RPMI8226 (cell line): ENCODE data around the gene C14orf132.

Experiments
- DNase-seq: peaks from one replicate; pipeline ENCODE4 v3.0.0-alpha.2; 2015

The C14orf132 gene

DNA sequence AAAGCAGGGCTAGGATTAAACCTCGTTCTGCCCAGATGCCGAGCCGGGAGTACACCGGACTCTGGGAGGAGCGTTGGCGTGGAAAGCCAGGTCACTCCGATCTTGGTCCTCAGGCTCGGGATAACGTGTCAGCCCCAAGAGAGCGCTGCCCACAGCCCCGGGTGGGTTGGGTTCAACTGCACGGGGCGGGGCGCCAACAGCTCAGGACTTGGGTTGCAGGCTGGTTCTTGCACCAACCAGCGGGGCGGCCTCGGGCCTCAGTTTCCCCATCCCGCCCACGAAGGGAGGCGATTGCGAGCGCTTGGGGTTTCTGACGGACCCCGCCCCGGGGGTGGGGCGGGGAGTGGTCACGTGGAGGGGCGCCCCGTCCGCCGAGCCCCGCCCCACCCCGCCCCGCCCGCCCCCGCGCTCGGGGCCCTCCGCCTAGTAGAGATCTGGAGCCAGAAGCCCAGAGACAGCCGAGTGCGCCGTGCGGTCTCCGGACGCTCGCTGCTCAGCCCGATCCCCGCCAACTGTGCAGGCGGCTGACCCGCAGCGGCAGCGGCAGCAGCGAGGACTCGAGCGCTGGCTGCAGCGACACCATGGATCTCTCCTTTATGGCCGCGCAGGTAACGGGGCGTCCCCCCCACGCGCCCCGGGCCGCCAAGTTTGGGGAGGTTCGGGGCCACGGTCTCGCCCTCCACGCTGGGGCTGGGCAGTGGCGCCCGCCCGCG lies at the start of gene C14orf132:
Gene C14orf132 (plus strand): TSS at position 443 of the 713 bp plus-strand sequence. CDS start 139 bp downstream, at position 582.
- DNase-seq, result no peak

DNA sequence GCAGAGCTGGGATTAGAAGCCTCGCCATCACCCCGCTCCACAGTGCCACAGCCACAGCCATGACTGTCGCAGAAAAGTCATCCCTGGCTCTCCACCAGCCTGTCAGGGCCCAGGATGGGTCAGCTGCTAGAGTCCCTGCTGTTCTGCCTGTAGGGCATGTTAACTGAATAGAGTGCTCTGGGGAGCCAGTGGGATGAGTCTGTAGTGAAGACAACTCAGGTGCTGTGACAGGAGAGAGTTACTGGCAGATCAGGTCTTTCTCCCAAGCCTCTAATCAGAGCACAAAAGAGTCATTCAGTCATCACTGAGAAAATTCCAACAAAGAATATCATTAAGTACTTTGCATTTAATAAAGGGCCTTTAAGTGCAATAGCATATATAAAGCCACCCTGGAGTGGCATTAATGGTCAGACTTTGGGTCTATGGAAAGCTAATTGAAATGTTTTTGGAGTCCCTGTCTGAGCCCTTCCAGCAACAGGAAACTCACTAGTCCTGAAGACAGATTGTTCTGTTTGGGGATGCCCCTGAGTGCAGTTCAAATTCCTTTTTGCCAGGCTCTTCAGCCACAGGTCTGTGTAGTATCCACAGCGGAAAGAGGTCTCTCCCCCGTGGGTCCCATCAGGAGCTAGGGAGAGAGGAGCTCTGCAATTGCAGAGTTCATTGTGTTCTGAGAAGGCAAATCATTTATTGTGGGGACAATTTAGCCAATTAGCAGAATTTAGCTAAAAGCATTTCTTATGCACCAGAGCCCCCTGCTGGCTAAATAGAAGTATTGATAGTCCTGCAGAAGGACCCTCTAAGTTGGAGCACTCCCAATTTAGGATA lies 45.2 kb upstream of the C14orf132 start:
- peak; percentile 49 for DNase-seq

DNA sequence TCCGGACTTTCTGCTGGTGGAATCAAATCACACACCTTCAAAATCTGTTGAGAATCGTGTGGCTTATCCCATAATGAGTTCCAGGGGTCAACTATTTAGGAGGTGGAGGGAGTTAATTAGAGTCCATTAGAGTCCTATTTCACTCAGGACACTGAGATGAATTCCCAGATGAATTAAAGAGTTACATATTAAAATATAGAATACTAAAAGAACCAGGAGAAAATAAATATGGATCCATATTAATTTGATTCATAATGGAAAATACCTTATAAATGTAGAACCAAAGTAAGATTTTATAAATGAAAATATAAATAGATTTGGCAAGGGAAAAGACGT lies 44.6 kb upstream of the C14orf132 start:
- no peak for DNase-seq

DNA sequence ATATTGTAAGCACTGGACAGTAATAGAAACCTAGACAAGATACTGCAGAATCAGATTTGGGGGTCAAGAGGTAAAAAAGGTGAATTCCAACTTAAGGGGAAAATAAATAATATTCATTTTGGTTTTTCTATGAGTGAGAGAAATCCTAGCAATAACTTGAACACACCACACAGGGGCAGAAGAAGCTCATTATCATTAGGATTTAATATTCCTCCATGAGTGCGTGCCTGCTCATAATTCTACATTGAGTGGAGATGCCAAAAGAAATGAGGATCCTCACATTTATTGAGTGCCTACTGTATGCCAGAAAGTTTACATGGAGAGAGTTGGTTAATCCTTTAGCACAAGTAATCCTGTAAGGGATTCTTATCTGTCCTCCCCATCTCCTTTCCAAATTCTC lies 40.5 kb upstream of the C14orf132 start:
- DNase-seq, result no peak

DNA sequence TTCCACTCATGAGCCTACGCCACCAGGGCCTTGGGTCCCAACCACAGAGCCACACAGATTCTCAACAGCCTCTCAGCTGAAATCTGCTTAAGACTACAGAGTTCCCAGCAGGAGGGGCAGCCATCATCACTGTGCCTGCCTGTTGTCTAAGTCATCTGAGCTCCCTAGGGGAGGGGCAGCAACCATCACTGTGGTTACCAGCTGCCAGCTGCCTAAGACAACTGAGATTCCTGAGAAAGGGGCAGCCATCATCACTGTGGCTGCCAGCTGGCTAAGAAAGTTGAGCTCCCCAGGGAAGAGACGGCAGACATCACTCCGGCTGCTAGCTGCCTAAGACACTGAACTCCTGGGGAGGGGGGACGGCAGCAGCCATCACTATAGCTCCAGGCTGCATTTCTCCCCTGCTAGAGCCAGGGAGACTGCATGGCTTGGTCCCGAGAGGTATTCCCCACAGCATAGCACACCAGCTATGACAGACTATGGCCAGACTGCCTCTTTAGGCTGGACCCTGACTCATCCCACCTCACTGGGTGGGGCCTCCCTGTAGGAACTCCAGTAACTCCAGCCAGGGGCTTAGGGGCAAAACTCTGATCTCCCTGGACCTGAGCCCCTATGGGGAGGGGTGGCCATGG lies 37.2 kb upstream of the C14orf132 start:
- DNase-seq, result no peak

DNA sequence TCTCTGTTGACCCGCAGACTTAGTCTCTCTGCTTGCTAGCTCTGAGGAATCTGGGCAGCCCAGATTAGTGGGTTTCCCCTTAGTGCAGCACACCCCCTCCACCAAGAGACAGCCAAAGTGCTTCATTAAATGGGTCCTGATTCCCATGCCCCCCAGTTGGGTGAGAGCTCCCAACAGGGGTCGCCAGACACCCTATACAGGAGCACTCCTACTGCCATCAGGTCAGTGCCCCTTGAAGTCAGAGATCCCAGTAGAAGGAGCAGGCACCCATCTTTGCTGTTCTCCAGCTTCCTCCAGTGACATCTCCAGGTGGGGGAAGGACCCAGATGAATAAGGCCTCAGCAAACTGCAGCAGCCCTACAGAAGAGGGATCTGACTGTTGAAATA lies 36.7 kb upstream of the C14orf132 start:
- DNase-seq, result no peak

DNA sequence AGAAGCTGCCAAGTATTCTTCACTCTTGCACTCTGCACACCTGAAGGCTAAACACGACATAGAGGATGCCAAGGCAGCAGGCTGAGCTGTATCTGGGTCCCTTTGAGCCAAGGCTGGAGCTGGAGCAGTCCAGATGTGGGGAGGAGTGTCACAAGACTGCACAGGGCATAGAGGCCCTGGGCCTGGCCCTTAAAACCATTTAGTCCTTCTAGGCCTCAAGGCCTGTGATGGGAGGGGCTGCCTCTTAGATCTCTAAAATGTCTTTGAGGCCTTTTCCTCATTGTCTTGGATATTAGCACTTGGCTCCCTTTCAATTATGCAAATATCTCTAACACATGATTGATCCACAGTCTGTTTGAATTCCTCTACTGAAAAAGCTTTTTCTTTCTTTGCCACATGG lies 28.0 kb upstream of the C14orf132 start:
- DNase-seq, result no peak

DNA sequence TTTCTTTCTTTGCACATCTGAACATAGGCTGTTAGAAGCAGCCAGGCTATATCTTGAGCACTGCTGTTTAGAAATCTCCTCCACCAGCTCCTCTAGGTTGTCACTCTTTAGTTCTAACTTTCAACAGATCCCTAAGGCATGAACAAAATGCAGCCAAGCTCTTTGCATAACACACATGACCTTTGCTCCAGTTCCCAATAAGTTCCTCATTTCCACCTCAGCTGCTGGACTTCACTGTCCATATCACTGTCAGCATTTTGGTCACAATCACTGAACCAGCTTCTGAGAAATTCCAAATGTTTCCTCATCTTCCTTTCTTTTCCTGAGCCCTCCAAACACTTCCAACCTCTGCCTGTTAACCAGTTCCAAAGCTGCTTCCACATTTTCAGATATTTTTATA lies 27.6 kb upstream of the C14orf132 start:
- no peak for DNase-seq

DNA sequence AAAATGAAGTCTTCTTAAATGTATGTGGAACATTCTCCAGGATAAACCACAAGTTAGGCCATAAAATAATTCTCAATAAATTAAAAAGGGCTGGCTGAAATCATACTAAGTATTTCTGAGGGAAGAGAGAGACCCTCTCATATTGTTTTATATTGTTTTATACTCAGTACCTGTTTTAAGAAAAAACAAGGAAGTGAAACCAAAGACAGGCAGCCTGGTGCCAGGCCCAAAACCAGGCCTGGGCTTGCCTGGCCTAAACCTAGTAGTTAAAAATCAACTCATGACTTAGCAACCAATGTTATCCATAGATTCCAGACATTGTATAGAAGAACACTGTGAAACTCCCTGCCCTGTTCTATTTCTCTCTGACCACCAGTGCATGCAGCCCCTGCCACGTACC lies 26.4 kb upstream of the C14orf132 start:
- DNase-seq, result peak; percentile 30

DNA sequence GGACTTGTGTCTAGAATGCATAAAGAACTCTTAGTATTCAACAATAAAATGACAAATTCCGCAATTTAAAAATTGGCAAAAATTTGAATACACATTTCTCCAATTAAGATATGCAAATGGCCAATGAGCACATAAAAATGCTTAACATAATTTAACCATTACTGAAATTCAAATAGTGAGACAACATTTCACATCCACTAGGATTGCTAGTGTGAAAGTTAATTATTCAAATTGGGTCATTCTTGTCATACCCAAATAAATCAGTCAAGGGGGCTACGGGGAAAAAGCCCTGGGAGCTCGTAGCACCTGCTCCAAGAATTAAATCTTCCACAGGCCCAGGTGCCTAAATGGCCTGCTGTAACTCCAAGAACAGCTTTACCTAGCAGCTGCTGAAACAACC lies 25.0 kb upstream of the C14orf132 start:
- no peak for DNase-seq

DNA sequence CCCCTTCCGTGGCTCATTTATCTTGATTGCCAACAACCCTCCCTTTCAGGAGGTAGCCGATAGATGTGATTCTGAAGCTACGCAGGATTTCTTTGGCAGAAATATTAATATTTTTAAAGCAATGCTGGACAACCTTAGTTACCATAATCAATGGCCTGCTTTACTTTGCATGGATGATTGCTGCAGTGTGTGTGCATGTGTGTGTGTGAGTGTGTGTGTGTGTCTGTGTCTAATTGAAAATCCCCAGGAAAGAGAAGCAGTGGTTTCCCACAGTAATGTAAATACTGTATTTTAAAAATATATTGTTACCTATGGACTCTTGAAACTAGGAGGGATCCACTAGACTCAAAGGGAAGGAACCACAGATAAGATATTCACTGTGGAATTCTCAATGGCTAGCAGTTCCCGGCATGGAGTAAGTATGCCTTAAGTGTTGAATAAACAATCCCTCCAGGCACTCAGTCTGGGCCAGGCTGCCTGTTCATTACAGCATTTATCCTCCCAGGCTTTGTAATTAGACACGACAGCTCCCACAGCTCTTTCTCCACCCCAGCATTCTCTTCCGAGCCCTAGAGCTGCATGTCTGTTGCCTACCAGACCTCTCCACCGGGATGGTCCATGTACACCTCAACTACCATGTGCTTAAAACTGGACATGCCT lies 22.5 kb upstream of the C14orf132 start:
- DNase-seq, result no peak

DNA sequence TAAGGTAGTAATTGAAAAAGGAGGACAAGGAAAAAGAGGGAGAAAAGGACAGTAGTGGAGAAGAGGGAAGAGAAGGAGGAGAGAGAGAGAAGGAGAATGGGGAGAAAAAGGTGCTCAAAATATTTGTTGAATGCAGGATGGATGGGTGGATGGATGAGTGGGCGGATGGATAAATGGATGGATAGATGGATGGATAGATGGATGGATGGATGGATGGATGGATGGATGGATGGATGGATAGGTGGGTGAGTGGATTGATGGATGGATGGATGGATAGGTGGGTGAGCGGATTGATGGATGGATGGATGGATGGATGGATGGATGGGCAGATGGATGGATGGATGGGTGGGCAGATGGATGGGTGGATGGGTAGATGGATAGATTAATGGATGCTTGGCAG lies 21.3 kb upstream of the C14orf132 start:
- DNase-seq, result no peak

DNA sequence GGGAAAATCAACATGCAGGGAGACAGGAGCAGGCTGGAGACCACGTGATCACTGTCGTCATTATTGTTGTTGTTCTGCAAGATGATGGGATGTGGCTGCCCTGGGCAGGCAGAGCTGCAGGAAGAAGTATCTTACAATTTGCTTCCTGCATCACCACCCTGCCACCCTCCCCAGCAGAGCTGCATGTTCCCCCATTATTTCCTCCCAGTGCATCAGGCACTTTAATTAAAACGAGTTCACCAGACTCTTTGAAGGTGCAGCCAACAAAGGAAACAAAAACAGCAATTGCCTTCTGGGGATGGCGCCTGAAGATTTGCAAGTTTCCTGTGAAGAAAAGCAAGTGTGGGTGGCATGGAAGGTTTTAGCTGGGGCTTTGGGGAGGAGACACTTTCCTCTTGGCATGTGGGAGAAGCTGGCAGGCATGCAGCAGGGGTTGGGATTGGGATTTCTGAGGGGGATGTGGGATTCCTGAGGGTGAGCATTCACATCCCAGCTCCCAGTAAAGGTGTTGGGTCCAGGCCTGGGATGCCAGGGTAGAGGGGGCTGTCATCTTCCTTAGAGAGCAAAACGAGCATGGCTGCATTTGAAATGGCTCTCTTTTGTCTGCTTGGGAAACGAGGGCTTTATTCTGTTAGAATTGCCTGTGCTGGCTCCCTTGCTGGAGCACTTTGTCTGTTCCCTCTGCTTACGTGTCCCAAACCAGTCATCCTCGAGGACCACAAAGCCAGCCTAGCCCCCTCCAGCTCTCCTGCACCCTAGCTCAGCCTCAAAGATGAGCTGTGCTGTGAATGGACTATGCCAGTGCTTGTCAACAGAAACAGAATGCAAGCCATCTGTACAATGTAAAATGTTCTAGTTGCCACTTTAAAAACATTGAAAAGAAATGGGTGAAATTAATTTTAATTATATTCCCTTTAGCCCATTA lies 11.5 kb upstream of the C14orf132 start:
- DNase-seq, result no peak

DNA sequence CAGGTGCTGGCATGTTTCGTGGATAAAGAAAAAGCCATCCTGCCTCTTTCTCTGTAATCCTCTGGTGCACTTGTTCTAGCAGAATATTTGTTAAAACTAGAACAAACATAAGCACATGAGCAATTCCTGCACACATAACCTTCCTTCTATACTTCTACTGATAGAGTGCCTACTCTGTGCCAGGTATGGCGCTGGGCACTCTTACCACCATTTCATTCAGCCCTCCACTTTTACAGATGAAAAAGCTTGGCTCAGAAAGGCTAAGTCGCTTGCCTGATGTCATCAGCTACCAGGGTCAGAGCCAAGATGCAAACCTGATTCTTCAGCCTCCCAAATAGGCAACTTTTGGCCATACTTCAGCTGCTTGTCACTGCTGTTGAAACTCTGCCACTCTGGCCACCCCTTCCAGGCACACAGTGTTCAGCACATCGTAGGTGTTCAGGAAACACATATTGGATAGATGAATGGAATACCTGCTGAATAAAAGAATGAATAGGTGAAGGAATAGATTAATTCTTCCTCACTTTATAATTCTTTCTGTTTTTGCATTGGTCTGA lies 10.0 kb upstream of the C14orf132 start:
- no peak for DNase-seq

DNA sequence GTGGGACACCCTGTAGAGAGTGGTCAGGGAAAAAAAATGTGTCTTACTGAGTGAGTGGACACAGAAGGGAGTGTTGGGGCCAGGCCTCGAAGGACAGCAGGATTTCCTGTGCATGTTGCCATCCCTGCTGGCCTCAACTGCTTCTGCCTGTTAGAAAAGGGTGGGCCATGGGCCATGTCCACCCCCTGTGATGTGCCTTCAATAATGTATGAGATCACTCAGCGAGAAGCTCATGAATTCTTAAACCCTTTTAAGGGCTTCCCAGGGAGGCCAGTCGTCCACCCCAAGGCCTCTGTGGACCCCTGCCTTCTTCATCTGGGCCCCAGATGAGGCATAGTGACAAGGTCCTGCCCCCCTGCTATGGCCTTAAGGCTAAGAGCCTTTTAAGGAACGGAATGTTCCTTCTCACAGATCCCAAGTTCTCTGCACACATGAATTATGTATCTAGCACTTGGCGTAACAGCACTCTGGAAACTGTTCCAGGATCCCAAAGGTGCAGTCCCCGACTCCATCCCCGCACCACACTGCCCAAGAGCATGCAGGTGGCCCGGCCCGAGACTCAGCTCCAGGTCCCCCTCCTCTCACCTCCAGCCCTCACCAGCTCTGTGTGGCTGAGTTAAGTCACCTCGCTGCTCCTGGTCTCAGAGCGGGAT lies 8.9 kb upstream of the C14orf132 start:
- no peak for DNase-seq

DNA sequence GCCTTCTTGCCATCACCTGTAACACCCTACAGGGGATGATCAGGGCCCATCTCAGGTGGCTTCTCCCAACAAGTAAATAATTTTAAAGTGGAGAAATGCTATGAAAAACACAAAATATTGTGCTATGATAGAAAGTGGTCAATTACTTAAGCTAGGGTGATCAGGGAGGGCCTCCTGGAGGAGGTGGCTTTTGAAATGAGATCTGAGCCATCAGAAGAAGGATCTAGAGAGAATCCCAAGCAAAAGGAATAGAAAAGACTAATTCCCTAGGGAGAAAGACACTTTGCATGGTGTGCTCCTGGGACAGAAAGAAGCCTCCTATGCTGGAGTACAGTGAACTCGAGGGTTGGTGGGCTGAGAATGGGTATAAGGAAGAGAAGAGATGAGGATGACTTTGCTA lies 7.5 kb upstream of the C14orf132 start:
- no peak for DNase-seq

DNA sequence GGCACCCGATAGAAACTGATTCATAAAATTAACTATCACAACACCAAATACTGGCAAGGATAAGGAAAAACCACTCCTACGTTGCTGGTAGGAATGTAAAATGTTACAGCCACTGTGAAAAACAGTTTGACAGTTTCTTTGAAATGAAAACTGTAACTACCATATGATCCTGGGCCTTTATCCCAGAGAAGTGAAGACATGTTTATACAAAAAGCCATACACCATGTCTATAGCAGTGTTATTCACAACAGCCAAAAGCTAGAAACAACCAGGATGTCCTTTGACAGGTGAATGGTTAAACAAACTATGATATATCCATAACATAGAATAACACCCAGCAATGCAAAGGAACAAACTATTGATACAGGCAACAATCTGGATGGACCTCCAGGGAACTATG lies 3.7 kb upstream of the C14orf132 start:
- no peak for DNase-seq

DNA sequence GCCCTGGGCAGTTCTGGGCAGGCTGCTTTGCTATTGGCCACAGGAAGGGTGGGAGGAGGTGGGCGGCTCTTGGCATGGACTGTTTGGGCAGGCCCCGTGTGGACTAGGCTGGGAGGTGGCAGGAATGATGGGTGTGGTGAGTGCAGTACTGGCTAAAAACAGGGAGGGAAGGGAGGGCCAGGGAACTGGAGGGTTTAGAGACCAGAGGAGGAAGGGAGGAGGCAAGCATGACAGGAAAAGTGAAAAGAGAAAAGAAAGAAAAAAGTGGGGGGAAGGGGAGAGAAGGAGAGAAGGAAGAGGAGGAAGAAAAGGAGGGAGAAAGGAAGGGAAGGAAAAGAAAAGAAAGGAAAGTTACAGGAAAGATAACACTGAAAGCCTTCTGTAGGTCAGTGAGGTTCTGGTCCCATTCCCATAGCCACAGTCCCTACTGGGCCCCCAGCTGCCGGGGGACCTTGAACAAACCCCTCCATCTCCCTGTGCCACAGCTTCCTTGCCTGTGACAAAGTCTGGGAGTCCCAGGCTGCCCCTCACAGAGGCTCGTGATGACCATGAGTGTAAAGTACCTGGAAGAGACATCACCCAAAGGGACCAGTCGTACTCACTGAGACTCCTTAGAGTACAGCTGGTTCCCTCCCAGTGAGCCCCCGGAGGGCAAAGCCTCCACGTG lies 1.1 kb upstream of the C14orf132 start:
- no peak for DNase-seq

DNA sequence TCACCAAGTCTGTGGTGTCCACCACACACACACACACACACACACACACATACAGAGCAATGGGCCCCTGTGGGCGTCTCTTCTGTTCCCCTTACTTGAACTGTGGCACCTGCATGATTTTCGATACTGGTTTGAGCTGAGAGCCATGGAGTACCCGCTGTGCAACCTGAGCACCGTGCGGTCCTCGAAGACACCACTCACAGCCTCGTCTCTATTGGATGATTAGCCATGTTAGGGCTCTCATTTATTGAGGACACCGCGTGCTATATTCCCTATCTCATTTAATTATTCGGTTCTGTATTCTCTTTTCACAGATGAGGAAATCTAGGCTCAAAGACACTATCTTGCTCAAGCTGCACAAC lies 623 bp upstream of the C14orf132 start:
- DNase-seq, result no peak

DNA sequence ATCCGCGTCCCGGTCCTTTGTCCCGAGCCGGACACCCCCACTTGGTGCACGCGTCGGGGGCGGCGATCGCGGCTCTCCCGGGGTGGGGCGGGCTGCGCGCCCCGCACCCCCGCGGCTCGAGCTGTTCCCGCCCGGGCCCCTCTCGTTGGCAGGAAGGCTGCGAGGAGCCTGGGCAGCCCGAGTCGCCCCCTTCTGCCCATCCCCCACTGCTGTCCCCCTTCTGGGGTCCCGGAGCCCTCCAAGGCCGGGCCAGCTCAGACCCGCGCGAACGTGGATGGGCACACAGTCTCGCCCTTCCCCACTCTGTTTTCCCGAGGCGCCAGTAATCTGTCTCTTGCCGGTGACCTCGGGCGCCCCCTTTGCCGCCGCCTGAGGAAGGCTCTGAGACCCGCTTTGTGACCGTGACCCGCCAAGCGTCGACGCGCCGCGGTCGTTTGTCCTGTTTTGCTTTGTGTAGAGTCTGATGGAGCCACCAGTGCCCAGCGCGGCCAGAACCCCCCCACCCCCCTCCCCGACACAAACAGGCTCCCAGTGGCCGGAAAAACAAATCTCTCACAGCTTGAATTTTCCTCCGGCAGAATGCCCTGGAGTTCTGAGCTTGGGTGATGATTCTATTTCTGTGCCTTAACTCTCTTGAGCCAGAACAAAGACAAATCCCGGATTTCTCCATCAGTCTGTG lies 610 bp downstream of the C14orf132 start:
- DNase-seq, result no peak
